Activated naive CD8-positive, alpha-beta T cell treated with anti-CD3 and anti-CD28 coated beads, Interleukin-2, amount 10 ng/mL, durations not matched to agents 7 days and 5 days (primary cell): ENCODE measurements around the gene KNTC1. TPM values are rescaled to one million over a fixed set of nuclear protein-coding genes. Genes with fewer than 3 reads are reported as not detected.

Source experiments
- ATAC-seq: fragments of 150-1000 bp; cut with Tn5 transposase; one replicate; pipeline ENCODE4 v1.10.0; 2021; ENCODE audit warnings: low read depth, moderate library complexity
- POLR2A ChIA-PET: fragments of 350-600 bp; sonication (Branson Sonifier 250); formaldehyde crosslinking; loops from one replicate; lab custom pipeline; 2021; ENCODE audit warnings: antibody characterized with exemption; lab: Charles Lee
- DNase-seq: peaks from one replicate; pipeline ENCODE4 v3.0.0; 2021
- H3K27ac Mint-ChIP-seq: one replicate; pipeline ENCODE4 v1.8.0; 2022; ENCODE audit warnings: mild to moderate bottlenecking, mixed read lengths
- H3K27me3 Mint-ChIP-seq: one replicate; pipeline ENCODE4 v1.8.0; 2022; ENCODE audit warnings: mild to moderate bottlenecking, moderate library complexity, mixed read lengths
- H3K36me3 Mint-ChIP-seq: one replicate; pipeline ENCODE4 v1.8.0; 2021; ENCODE audit warnings: mild to moderate bottlenecking, mixed read lengths
- H3K4me1 Mint-ChIP-seq: one replicate; pipeline ENCODE4 v1.8.0; 2021; ENCODE audit warnings: mixed read lengths
- H3K4me3 Mint-ChIP-seq: one replicate; pipeline ENCODE4 v1.8.0; 2022; ENCODE audit warnings: mild to moderate bottlenecking, moderate library complexity, mixed read lengths
- H3K9me3 Mint-ChIP-seq: one replicate; pipeline ENCODE4 v1.8.0; 2021; ENCODE audit warnings: mixed read lengths
- total RNA-seq, 2 experiments: library from RNA; stranded (reverse); gene quantifications; one replicate each; pipeline ENCODE4 v1.2.3, GENCODE V29; 2021

The KNTC1 gene
- total RNA-seq, 2 experiments from 2014 or later, result 125 to 130 TPM

GRCh38 chr12:122517877-122518276 lies 9.2 kb upstream of the KNTC1 start:
- DNase-seq (no peak), ATAC-seq (no peak)
- no peaks in the 10 kb centered on the region for H3K27me3 Mint-ChIP-seq
- no peak overlapping the region for H3K27ac Mint-ChIP-seq
- H3K4me1 Mint-ChIP-seq, result peaks cover 27% of the 10 kb centered on the region
- no peak overlapping the region for H3K4me3 Mint-ChIP-seq
- H3K9me3 Mint-ChIP-seq, result no peaks in the 10 kb centered on the region
- H3K36me3 Mint-ChIP-seq, result peaks cover 43% of the 10 kb centered on the region
- POLR2A ChIA-PET, result interaction anchor here (1.0 to 2.3 kb wide), 3 partner anchors 9 to 19 kb away, joined by 4 to 8 read pairs (median 7); partner anchors contain the start of genes KNTC1, RSRC2 and ZCCHC8

DNA sequence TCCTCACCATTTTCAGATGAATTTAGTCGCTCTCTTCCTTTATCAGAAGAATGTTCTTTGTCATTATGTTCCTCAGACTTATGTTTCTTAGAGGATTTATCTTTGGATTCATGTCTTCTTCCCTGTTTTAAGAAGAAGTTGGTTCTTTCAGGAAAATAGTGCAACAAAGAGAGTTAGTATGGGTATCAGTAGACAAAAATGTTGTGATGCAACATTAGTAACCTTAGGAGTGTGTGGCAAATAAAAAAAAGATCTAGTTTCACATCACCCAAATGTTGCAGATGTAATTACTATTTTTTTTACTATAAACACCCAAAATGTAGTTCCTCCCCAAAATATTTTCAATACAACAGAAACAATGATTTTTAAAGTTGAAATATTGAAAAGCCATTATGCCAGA lies 8.1 kb upstream of the KNTC1 start:
- no peak for ATAC-seq
- peaks cover 31% of the 10 kb centered on the region for H3K4me1 Mint-ChIP-seq
- no peaks in the 10 kb centered on the region for H3K27me3 Mint-ChIP-seq
- peaks cover 44% of the 10 kb centered on the region for H3K36me3 Mint-ChIP-seq
- POLR2A ChIA-PET, result interaction anchor here (2.3 kb wide), 1 partner anchor 18 kb away, joined by 7 read pairs; the partner anchor contains the start of gene ZCCHC8
- H3K9me3 Mint-ChIP-seq, result no peaks in the 10 kb centered on the region
- DNase-seq, result no peak
- H3K27ac Mint-ChIP-seq, result no peak overlapping the region
- H3K4me3 Mint-ChIP-seq, result no peak overlapping the region

DNA sequence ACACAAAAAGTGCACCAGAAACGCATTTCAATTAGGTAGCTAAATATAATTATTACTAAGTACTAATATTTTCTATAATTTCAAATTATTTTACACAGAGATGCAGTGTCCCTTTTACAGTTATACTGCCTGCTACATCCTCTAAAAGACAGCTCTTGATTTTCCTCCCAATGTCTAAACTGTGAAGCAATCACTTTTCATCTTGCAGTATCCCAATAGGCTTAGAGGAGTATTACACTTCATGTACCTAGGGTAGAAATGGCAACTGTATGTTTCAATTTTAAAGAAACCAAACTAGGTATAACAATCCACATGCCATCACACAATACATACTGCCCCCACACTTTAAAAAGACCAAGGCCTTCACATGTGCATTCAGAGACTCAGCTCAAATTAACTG lies 7.6 kb upstream of the KNTC1 start:
- POLR2A ChIA-PET, result interaction anchor here (2.3 kb wide), 1 partner anchor 18 kb away, joined by 7 read pairs; the partner anchor contains the start of gene ZCCHC8
- Mint-ChIP-seq H3K36me3 (peaks cover 44% of the 10 kb centered on the region), H3K4me1 (peaks cover 36% of the 10 kb centered on the region), H3K4me3 (no peak overlapping the region), H3K27me3 (no peaks in the 10 kb centered on the region), H3K9me3 (no peaks in the 10 kb centered on the region), H3K27ac (peak overlapping the region; percentile 65)
- DNase-seq (no peak), ATAC-seq (no peak)

DNA sequence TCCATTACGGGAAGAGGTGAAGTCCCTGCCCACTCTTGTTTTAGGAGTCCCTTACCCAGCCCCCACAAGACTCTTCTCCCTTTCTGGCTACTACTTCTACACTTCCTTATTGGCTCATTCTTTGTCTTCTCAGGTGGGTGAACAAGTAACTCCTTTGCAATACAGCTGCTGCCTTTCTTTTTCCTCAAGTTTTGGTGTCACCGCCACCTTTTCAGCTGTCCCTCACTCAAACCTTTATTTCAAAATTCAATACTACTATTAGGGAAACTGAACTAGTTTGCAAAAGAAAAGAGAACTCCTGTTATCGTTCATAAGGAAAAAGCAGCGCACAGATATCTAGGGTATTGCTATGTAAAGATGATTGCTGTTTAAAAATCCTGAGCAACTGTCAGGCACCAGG lies 6.4 kb upstream of the KNTC1 start:
- POLR2A ChIA-PET, result interaction anchor here (0.7 kb wide), 1 partner anchor 19 kb away, joined by 5 read pairs; no protein-coding TSS in a partner anchor
- Mint-ChIP-seq H3K4me1 (peaks cover 38% of the 10 kb centered on the region), H3K27ac (no peak overlapping the region), H3K36me3 (peaks cover 50% of the 10 kb centered on the region), H3K27me3 (no peaks in the 10 kb centered on the region), H3K4me3 (no peak overlapping the region), H3K9me3 (no peaks in the 10 kb centered on the region)
- DNase-seq (no peak), ATAC-seq (no peak)

DNA sequence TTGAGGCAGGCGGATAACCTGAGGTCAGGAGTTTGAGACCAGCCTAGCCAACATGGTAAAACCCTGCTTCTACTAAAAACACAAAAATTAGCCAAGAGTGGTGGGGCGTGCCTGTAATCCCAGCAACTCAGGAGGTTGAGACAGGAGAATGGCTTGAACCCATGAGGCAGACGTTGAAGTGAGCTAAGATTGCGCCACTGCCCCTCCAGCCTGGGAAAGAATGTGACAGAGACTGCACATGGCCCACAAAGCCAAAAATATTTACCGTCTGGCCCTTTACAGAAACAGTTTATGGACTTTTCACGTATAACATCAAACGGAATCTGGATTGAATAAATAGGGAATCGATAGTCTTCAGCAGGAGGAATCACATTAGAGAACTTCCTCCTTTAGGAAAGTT lies 3.8 kb upstream of the KNTC1 start:
- POLR2A ChIA-PET, result interaction anchor here (0.5 to 6.4 kb wide), 3 partner anchors 24 to 49 kb away, joined by 3 to 145 read pairs (median 3); partner anchors contain the start of gene ZCCHC8
- no peak for DNase-seq
- ATAC-seq, result no peak
- H3K27ac Mint-ChIP-seq, result peak overlapping the region; percentile 14
- peaks cover 34% of the 10 kb centered on the region for H3K36me3 Mint-ChIP-seq
- H3K4me1 Mint-ChIP-seq, result peaks cover 35% of the 10 kb centered on the region
- no peaks in the 10 kb centered on the region for H3K27me3 Mint-ChIP-seq
- no peaks in the 10 kb centered on the region for H3K9me3 Mint-ChIP-seq
- no peak overlapping the region for H3K4me3 Mint-ChIP-seq

- no peak for ATAC-seq
- H3K4me3 Mint-ChIP-seq, result no peak overlapping the region
- peak overlapping the region; percentile 42 for H3K27ac Mint-ChIP-seq
- DNase-seq, result no peak
- POLR2A ChIA-PET, result interaction anchor here (0.5 to 6.4 kb wide), 2 partner anchors 25 to 50 kb away, joined by 3 to 145 read pairs; partner anchors contain the start of gene ZCCHC8
- no peaks in the 10 kb centered on the region for H3K27me3 Mint-ChIP-seq
- no peaks in the 10 kb centered on the region for H3K9me3 Mint-ChIP-seq
- peaks cover 38% of the 10 kb centered on the region for H3K4me1 Mint-ChIP-seq
- H3K36me3 Mint-ChIP-seq, result peaks cover 29% of the 10 kb centered on the region
These were observed 3.0 kb upstream of the KNTC1 start for GRCh38 chr12:122523846-122524718.

DNA sequence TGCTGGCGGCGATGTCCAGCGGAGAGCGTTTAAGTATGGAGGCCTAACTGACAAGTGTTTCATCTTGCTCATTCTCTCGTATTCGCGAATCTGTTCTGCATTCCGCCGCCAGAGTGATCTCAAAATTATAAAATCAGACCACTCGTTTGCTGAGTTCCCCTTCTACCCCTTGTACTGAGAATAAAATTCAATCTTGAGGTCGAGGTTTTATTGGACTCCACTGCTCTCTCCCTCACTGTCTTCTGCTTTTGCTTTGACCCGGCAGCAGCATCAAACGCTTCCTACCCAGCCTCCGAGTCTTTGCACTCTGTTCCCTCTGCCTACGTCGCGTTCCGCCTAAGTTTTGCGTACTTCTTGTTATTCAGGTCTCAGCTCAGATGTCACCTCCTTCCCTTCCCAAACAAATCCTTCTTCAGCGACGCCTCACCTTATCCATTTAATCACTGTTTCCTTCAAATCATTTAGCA lies 462 bp downstream of the KNTC1 start:
- Mint-ChIP-seq H3K27me3 (no peaks in the 10 kb centered on the region), H3K4me1 (peaks cover 29% of the 10 kb centered on the region)
- POLR2A ChIA-PET, result interaction anchor here (0.6 to 6.4 kb wide), 9 partner anchors 10 to 1074 kb away, joined by 3 to 145 read pairs (median 8); partner anchors contain the start of genes DDX55, DENR, MPHOSPH9 and MTRFR

DNA sequence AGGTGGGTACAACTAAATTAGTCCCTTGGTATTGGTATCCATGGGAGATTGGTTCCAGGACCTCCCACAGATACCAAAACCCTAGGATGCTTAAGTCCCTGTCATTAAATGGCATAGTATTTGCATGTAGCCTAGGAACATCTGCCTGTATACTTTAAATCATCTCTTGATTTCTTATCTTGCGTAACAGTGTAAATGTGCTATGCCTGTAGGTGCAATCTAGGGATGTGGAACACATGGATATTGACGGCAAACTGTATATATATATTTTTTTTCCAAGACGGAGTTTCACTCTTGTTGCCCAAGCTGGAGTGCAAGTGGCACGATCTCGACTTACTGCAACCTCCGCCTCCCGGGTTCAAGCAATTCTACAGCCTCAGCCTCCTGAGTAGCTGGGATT lies 1.5 kb downstream of the KNTC1 start:
- H3K36me3 Mint-ChIP-seq, result peaks cover 19% of the 10 kb centered on the region
- POLR2A ChIA-PET, result interaction anchor here (1.7 to 6.4 kb wide), 2 partner anchors 28 to 29 kb away, joined by 4 to 145 read pairs; partner anchors contain the start of gene ZCCHC8

More for the DNA sequence above, 462 bp downstream of the KNTC1 start:
- H3K4me3 Mint-ChIP-seq, result no peak overlapping the region
- H3K9me3 Mint-ChIP-seq, result no peaks in the 10 kb centered on the region
- H3K36me3 Mint-ChIP-seq, result peaks cover 22% of the 10 kb centered on the region
- ATAC-seq (no peak), DNase-seq (no peak)
- H3K27ac Mint-ChIP-seq, result no peak overlapping the region

DNA sequence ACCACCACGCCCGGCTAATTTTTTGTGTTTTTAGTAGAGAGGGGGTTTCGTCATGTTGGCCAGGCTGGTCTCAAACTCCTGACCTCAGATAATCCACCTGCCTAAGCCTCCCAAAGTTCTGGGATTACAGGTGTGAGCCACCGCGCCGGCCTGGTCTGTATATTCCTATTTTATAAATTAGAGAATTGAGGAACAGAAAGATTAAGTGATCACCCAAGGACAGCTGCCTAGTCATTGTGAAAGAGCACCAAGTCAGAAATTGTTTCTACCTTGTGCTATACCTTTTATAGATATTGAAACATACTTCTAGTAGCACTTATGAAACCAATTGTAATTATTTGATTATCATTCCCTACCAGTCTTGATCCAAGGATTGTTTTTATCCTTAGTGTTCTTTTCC lies 1.9 kb downstream of the KNTC1 start:
- H3K27me3 Mint-ChIP-seq, result no peaks in the 10 kb centered on the region
- ATAC-seq, result no peak
- H3K4me3 Mint-ChIP-seq, result no peak overlapping the region
- peaks cover 17% of the 10 kb centered on the region for H3K36me3 Mint-ChIP-seq
- no peaks in the 10 kb centered on the region for H3K9me3 Mint-ChIP-seq
- no peak overlapping the region for H3K27ac Mint-ChIP-seq
- POLR2A ChIA-PET, result interaction anchor here (1.7 kb wide), 1 partner anchor 28 kb away, joined by 4 read pairs; the partner anchor contains the start of gene ZCCHC8
- no peak for DNase-seq
- H3K4me1 Mint-ChIP-seq, result peaks cover 24% of the 10 kb centered on the region

More for the DNA sequence above, 1.5 kb downstream of the KNTC1 start:
- Mint-ChIP-seq H3K27ac (no peak overlapping the region), H3K9me3 (no peaks in the 10 kb centered on the region), H3K4me3 (no peak overlapping the region), H3K4me1 (peaks cover 27% of the 10 kb centered on the region), H3K27me3 (no peaks in the 10 kb centered on the region)
- no peak for ATAC-seq
- no peak for DNase-seq

DNA sequence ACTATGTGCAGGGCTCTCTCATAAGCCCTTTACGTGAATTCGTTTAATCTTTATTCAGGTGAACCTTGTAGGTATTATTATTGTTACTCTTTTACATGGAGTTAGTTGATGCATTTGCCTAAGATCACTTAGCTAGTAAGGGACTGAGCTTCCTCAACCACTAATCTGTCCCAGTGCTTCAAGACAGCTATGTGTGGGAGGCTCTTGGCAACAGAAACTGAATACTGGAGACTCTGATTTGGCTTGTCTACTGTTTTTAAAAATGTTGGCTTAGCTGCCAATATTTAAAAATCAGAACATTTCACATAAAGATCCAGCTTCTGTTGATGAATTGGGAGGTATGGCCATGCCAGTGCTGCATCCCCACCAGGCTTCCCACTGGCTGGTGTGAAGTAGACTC lies 6.8 kb downstream of the KNTC1 start:
- Mint-ChIP-seq H3K27ac (no peak overlapping the region), H3K4me1 (peaks cover 19% of the 10 kb centered on the region), H3K9me3 (no peaks in the 10 kb centered on the region), H3K27me3 (no peaks in the 10 kb centered on the region), H3K36me3 (peaks cover 23% of the 10 kb centered on the region), H3K4me3 (no peak overlapping the region)
- POLR2A ChIA-PET, result no interaction called here
- no peak for DNase-seq
- ATAC-seq, result no peak

- H3K27ac Mint-ChIP-seq, result no peak overlapping the region
- H3K4me3 Mint-ChIP-seq, result no peak overlapping the region
These were observed 10.0 kb downstream of the KNTC1 start for GRCh38 chr12:122537021-122537420.

DNA sequence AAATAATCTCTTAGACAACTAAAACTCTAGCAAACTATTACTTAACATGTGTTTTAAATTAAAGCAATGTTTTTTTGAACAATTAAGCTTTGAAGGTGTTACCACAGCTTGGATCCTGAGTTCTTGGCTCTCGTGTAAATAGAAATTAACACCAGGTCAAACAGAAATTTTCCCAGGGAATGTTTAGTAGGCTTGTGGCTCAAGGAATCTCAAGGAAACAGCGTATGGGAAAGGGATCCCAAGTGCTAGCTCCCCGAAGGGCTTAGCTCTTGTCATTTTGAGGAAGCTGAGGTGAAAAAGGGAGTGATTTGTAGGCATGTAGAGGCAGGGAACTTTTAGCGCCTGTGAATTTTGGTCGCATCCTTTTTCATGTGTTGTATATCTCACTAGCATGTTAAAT lies 11.4 kb downstream of the KNTC1 start:
- Mint-ChIP-seq H3K36me3 (peaks cover 24% of the 10 kb centered on the region), H3K9me3 (no peaks in the 10 kb centered on the region), H3K27me3 (no peaks in the 10 kb centered on the region), H3K4me3 (no peak overlapping the region), H3K4me1 (peaks cover 8% of the 10 kb centered on the region), H3K27ac (no peak overlapping the region)
- POLR2A ChIA-PET, result interaction anchor here (0.5 to 2.6 kb wide), 2 partner anchors 12 to 920 kb away, joined by 4 to 17 read pairs; partner anchors contain the start of genes KNTC1 and RSRC2
- ATAC-seq (no peak), DNase-seq (no peak)

More at GRCh38 chr12:122537021-122537420, 10.0 kb downstream of the KNTC1 start:
- no peaks in the 10 kb centered on the region for H3K9me3 Mint-ChIP-seq
- H3K36me3 Mint-ChIP-seq, result peaks cover 19% of the 10 kb centered on the region
- peaks cover 10% of the 10 kb centered on the region for H3K4me1 Mint-ChIP-seq
- H3K27me3 Mint-ChIP-seq, result no peaks in the 10 kb centered on the region
- POLR2A ChIA-PET, result interaction anchor here (0.6 to 2.6 kb wide), 3 partner anchors 10 to 542 kb away, joined by 3 to 17 read pairs (median 3); partner anchors contain the start of genes KNTC1 and RSRC2
- DNase-seq (no peak), ATAC-seq (no peak)

DNA sequence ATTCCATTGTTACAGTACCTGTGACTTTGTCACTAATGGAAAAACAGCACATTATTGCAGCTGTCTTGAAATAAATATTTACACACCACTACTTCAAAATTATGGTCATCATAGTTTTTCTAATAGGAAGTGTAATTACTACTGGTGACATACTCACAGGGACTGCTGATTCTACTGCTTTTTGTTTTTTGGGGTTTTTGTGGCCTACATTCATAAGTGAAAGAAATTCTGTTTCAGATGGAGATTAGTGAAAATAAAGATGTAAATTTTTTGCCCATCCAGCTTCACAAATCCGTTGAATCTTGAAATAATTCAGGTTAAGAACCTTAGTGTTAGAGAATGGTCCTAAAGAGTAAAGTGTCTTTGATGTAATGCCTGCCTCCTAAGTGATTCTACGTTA lies 17.5 kb downstream of the KNTC1 start:
- DNase-seq (no peak), ATAC-seq (no peak)
- H3K9me3 Mint-ChIP-seq, result no peaks in the 10 kb centered on the region
- no peak overlapping the region for H3K4me3 Mint-ChIP-seq
- peaks cover 1% of the 10 kb centered on the region for H3K4me1 Mint-ChIP-seq
- no peaks in the 10 kb centered on the region for H3K27me3 Mint-ChIP-seq
- no peak overlapping the region for H3K27ac Mint-ChIP-seq
- POLR2A ChIA-PET, result no interaction called here
- H3K36me3 Mint-ChIP-seq, result peaks cover 25% of the 10 kb centered on the region
